Measurements from ENCODE around the gene DTNB.

DNA sequence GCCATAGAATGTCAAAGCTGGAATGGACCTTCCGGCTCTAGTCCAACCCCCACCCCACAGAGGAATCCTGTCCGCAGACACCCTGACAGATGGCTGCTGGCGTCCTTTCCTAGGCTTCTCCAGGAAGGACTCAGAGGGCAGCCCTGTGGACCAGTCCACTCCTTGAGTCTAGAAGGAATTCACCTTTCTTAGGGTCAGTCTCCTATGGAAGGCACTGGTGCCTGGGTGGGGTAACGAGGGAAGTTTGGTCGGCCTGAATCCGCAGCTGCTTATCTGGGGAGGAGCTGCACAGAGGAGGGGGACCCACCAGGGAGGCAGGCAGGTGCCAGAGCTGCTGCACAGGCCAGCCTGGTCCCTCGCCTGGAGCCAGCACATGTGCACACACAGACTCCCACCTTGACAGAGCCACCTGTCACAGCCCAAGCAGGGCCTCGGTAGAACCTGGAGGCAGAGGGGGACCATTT lies 334.1 kb downstream of the DTNB start:
- TF ChIP-seq, protein P1, sequence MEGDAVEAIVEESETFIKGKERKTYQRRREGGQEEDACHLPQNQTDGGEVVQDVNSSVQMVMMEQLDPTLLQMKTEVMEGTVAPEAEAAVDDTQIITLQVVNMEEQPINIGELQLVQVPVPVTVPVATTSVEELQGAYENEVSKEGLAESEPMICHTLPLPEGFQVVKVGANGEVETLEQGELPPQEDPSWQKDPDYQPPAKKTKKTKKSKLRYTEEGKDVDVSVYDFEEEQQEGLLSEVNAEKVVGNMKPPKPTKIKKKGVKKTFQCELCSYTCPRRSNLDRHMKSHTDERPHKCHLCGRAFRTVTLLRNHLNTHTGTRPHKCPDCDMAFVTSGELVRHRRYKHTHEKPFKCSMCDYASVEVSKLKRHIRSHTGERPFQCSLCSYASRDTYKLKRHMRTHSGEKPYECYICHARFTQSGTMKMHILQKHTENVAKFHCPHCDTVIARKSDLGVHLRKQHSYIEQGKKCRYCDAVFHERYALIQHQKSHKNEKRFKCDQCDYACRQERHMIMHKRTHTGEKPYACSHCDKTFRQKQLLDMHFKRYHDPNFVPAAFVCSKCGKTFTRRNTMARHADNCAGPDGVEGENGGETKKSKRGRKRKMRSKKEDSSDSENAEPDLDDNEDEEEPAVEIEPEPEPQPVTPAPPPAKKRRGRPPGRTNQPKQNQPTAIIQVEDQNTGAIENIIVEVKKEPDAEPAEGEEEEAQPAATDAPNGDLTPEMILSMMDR (IDR thresholded peaks at IDR 0.05): no peak
- TF ChIP-seq POLR2A (IDR thresholded peaks at IDR 0.05) (no peak), EP300 (IDR thresholded peaks at IDR 0.05) (no peak)
